ENCODE measurements around the gene IFNA5. TPM values are rescaled to one million over a fixed set of nuclear protein-coding genes. Genes with fewer than 3 reads are reported as not detected.

The IFNA5 gene
- total RNA-seq, 4 donors from 2014 or later = not detected

Other genes starting within 250 kb of the IFNA5 start
- gene IFNB1, start 227.4 kb downstream of the IFNA5 start, total RNA-seq = not detected
- gene IFNW1, start 163.5 kb downstream of the IFNA5 start, total RNA-seq = not detected
- not detected for gene IFNA21, start 138.7 kb downstream of the IFNA5 start, total RNA-seq
- not detected for gene IFNA4, start 117.7 kb downstream of the IFNA5 start, total RNA-seq
- not detected for gene IFNA7, start 103.1 kb downstream of the IFNA5 start, total RNA-seq
- not detected for gene IFNA10, start 98.2 kb downstream of the IFNA5 start, total RNA-seq
- not detected for gene IFNA16, start 88.0 kb downstream of the IFNA5 start, total RNA-seq
- gene IFNA17, start 77.1 kb downstream of the IFNA5 start, total RNA-seq = not detected
- not detected for gene IFNA14, start 65.3 kb downstream of the IFNA5 start, total RNA-seq
- 10 to 100 TPM; 19.2 to 22.8 (median 21.3) TPM for gene KLHL9, start 30.1 kb upstream of the IFNA5 start, total RNA-seq
- gene IFNA6, start 45.6 kb upstream of the IFNA5 start, total RNA-seq = not detected
- not detected for gene IFNA13, start 62.7 kb upstream of the IFNA5 start, total RNA-seq
- not detected for gene IFNA2, start 80.1 kb upstream of the IFNA5 start, total RNA-seq
- gene IFNA8, start 103.8 kb upstream of the IFNA5 start, total RNA-seq = not detected
- not detected for gene IFNA1, start 135.1 kb upstream of the IFNA5 start, total RNA-seq
- gene IFNE, start 177.0 kb upstream of the IFNA5 start, total RNA-seq = not detected